Skin epidermis (tissue), 12 donors: ENCODE measurements around the gene CHGA.
A peak's percentile ranks its signal among the peaks of the same experiment; 100 is the strongest.

Experiments
- H3K27ac ChIP-seq, 21 experiments: fragments of 200-600 bp; sonication (generic) in 11 of 21; one replicate each; pipeline ENCODE4 v1.5.0; 2020; ENCODE audit warnings: mild to moderate bottlenecking in 3 of 21, inconsistent platforms in 2 of 21, moderate library complexity in 2 of 21
- H3K4me3 ChIP-seq, 7 experiments: fragments of 200-600 bp; sonication (generic) in 2 of 7; one replicate each; pipeline ENCODE4 v1.5.0; 2020; ENCODE audit warnings: inconsistent platforms in 2 of 7, mild to moderate bottlenecking in 2 of 7, moderate library complexity in 1 of 7

The CHGA gene

GRCh38 chr14:92971601-92972180, 48.7 kb downstream of the CHGA start:
- Histone ChIP-seq H3K27ac (peak overlapping the region in 1 of 21 experiments; percentile 11), H3K4me3 (no peak overlapping the region)

- peak overlapping the region in 4 of 21 experiments; percentile 36 to 67 (median 58) for H3K27ac ChIP-seq
Measured at GRCh38 chr14:92973261-92973797, 50.4 kb downstream of the CHGA start.

GRCh38 chr14:92973798-92974372, 50.9 kb downstream of the CHGA start:
- Histone ChIP-seq H3K4me3 (no peak overlapping the region), H3K27ac (peak overlapping the region in 6 of 21 experiments; percentile 24 to 72 (median 58))

More at GRCh38 chr14:92973261-92973797, 50.4 kb downstream of the CHGA start:
- H3K4me3 ChIP-seq = no peak overlapping the region

GRCh38 chr14:92974541-92975345, 51.8 kb downstream of the CHGA start:
- Histone ChIP-seq H3K4me3 (no peak overlapping the region), H3K27ac (peak overlapping the region in 1 of 21 experiments; percentile 36)

GRCh38 chr14:92976268-92976667, 53.3 kb downstream of the CHGA start:
- H3K4me3 ChIP-seq = no peak overlapping the region

GRCh38 chr14:92978229-92979021, 55.5 kb downstream of the CHGA start:
- Histone ChIP-seq H3K27ac (no peak overlapping the region), H3K4me3 (no peak overlapping the region)

More at GRCh38 chr14:92976268-92976667, 53.3 kb downstream of the CHGA start:
- no peak overlapping the region for H3K27ac ChIP-seq

GRCh38 chr14:92980866-92981265, 57.9 kb downstream of the CHGA start:
- H3K27ac ChIP-seq = no peak overlapping the region
- no peak overlapping the region for H3K4me3 ChIP-seq

GRCh38 chr14:92981726-92982125, 58.8 kb downstream of the CHGA start:
- H3K27ac ChIP-seq = no peak overlapping the region
- H3K4me3 ChIP-seq = no peak overlapping the region

- Histone ChIP-seq H3K4me3 (no peak overlapping the region), H3K27ac (no peak overlapping the region)
Measured at GRCh38 chr14:92982956-92983355, 60.0 kb downstream of the CHGA start.

- H3K27ac ChIP-seq = no peak overlapping the region
- no peak overlapping the region for H3K4me3 ChIP-seq
Measured at GRCh38 chr14:92984082-92984788, 61.3 kb downstream of the CHGA start.
